GM23338 (cell line): Measurements from ENCODE around the gene AQP5.

Experiments used
- CREB1 ChIP-seq: fragments of 250-450 bp; sonication (Bioruptor Pico); IDR thresholded peaks from 2 replicates; pipeline ENCODE4 v1.5.0; 2020; ENCODE audit warnings: low read depth, mild to moderate bottlenecking, moderate library complexity
- EZH2 ChIP-seq: fragments of 200-600 bp; sonication (generic); IDR thresholded peaks from one replicate; pipeline ENCODE4 v1.8.0; 2017; ENCODE audit warnings: antibody characterized with exemption, mild to moderate bottlenecking, low read depth; ENCODE audit not compliant: unreplicated experiment
- EZH2phosphoT487 ChIP-seq: fragments of 200-600 bp; sonication (generic); IDR thresholded peaks from one replicate; pipeline ENCODE4 v1.8.1; 2018; ENCODE audit warnings: antibody characterized with exemption; ENCODE audit not compliant: unreplicated experiment
- JUNB ChIP-seq: IDR thresholded peaks from one replicate; pipeline ENCODE4 v1.6.1; 2016; ENCODE audit warnings: antibody characterized with exemption; ENCODE audit not compliant: unreplicated experiment
- NANOG ChIP-seq: IDR thresholded peaks from 2 replicates; pipeline ENCODE4 v1.6.1; 2016; ENCODE audit warnings: antibody characterized with exemption, borderline replicate concordance
- POLR2AphosphoS5 ChIP-seq: IDR thresholded peaks from 2 replicates; pipeline ENCODE4 v1.6.1; 2016; ENCODE audit warnings: antibody characterized with exemption, low read depth
- STAT1 ChIP-seq: IDR thresholded peaks from one replicate; pipeline ENCODE4 v1.6.1; 2016; ENCODE audit warnings: antibody characterized with exemption; ENCODE audit not compliant: unreplicated experiment
- ZNF114 ChIP-seq: fragments of 250-450 bp; sonication (Bioruptor Pico); IDR thresholded peaks from 2 replicates; pipeline ENCODE4 v1.5.0; 2020; ENCODE audit warnings: mild to moderate bottlenecking, moderate library complexity
- ZNF331 ChIP-seq: fragments of 250-450 bp; sonication (Bioruptor Pico); IDR thresholded peaks from 2 replicates; pipeline ENCODE4 v1.5.0; 2020; ENCODE audit warnings: low read depth, mild to moderate bottlenecking, moderate library complexity
- TF ChIP-seq, protein P1 (sequence below), 2 experiments: fragments of 200-600 bp in 1 of 2; sonication (generic) in 1 of 2; conservative IDR thresholded peaks; 2 replicates each; pipeline versions ENCODE4 v1.5.1 to v1.6.1; 2016 to 2017; ENCODE audit warnings: antibody characterized with exemption in 2 of 2, low read depth in 2 of 2, mild to moderate bottlenecking in 2 of 2, moderate library complexity in 1 of 2
- TF ChIP-seq, protein P2 (sequence below): IDR thresholded peaks from one replicate; pipeline ENCODE4 v1.6.1; 2018; ENCODE audit warnings: antibody characterized with exemption; ENCODE audit not compliant: unreplicated experiment
- TF ChIP-seq, protein P3 (sequence below): IDR thresholded peaks from 2 replicates; pipeline ENCODE4 v1.6.1; 2016; ENCODE audit warnings: antibody characterized with exemption

DNA sequence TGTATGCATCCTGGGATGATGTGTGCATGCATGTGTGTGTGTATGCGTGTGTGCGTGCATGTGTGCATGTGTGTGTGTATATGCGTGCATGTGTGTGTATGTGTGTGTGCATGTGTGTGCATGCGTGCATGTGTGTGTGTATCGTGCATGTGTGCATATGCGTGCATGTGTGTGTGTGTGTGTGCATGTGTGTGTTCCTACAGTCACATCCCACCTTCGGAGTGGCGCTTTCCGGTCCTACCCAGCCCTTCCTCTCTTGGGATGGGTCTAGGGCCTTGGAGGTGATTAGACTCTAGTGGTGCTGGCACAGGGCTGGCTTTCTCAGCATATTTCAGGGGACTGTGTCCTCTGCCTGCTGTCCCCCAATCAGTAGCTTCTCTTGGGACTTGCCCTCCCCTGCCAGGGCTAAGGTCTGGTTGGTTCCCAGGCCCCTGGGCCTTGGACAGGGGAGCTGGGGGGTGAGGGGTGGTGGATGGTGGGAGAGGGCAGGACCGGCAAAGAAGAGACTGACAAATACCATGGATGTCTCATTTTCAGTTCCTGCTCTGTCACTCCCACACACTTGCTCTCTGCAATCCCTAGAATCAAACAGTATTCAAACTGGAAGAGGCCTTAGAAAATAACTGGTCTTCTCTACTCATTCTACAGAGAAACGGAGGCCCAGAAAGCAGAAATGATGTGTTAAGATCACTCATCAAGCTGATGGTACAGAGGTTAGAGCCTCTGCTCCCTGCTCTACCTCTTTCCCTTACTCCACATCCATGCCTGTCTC, 36.1 kb upstream of the AQP5 start:
- TF ChIP-seq EZH2 (no peak), POLR2AphosphoS5 (no peak), EZH2phosphoT487 (no peak), ZNF331 (CRISPR knock-in tag) (no peak), CREB1 (CRISPR knock-in tag) (no peak), JUNB (no peak), STAT1 (no peak), NANOG (no peak), ZNF114 (CRISPR knock-in tag) (no peak)
- TF ChIP-seq, protein P1, sequence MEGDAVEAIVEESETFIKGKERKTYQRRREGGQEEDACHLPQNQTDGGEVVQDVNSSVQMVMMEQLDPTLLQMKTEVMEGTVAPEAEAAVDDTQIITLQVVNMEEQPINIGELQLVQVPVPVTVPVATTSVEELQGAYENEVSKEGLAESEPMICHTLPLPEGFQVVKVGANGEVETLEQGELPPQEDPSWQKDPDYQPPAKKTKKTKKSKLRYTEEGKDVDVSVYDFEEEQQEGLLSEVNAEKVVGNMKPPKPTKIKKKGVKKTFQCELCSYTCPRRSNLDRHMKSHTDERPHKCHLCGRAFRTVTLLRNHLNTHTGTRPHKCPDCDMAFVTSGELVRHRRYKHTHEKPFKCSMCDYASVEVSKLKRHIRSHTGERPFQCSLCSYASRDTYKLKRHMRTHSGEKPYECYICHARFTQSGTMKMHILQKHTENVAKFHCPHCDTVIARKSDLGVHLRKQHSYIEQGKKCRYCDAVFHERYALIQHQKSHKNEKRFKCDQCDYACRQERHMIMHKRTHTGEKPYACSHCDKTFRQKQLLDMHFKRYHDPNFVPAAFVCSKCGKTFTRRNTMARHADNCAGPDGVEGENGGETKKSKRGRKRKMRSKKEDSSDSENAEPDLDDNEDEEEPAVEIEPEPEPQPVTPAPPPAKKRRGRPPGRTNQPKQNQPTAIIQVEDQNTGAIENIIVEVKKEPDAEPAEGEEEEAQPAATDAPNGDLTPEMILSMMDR (conservative IDR thresholded peaks at IDR 0.05; ENCODE audit: low read depth in 2 of 2), result no peak
- TF ChIP-seq, protein P2, sequence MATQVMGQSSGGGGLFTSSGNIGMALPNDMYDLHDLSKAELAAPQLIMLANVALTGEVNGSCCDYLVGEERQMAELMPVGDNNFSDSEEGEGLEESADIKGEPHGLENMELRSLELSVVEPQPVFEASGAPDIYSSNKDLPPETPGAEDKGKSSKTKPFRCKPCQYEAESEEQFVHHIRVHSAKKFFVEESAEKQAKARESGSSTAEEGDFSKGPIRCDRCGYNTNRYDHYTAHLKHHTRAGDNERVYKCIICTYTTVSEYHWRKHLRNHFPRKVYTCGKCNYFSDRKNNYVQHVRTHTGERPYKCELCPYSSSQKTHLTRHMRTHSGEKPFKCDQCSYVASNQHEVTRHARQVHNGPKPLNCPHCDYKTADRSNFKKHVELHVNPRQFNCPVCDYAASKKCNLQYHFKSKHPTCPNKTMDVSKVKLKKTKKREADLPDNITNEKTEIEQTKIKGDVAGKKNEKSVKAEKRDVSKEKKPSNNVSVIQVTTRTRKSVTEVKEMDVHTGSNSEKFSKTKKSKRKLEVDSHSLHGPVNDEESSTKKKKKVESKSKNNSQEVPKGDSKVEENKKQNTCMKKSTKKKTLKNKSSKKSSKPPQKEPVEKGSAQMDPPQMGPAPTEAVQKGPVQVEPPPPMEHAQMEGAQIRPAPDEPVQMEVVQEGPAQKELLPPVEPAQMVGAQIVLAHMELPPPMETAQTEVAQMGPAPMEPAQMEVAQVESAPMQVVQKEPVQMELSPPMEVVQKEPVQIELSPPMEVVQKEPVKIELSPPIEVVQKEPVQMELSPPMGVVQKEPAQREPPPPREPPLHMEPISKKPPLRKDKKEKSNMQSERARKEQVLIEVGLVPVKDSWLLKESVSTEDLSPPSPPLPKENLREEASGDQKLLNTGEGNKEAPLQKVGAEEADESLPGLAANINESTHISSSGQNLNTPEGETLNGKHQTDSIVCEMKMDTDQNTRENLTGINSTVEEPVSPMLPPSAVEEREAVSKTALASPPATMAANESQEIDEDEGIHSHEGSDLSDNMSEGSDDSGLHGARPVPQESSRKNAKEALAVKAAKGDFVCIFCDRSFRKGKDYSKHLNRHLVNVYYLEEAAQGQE, result no peak
- TF ChIP-seq, protein P3, sequence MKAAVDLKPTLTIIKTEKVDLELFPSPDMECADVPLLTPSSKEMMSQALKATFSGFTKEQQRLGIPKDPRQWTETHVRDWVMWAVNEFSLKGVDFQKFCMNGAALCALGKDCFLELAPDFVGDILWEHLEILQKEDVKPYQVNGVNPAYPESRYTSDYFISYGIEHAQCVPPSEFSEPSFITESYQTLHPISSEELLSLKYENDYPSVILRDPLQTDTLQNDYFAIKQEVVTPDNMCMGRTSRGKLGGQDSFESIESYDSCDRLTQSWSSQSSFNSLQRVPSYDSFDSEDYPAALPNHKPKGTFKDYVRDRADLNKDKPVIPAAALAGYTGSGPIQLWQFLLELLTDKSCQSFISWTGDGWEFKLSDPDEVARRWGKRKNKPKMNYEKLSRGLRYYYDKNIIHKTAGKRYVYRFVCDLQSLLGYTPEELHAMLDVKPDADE, result no peak
